A549 (cell line): ENCODE results near the gene PCYT1B.
A peak's percentile ranks its signal among the peaks of the same experiment; 100 is the strongest.

Experiments used
- CTCF ChIP-seq: fragments of >200 bp; sonication (Bioruptor Twin); formaldehyde crosslinking; IDR thresholded peaks from 3 replicates; pipeline ENCODE4 v1.5.1; 2016
- JUN ChIP-seq, 2 experiments: fragments of >200 bp; sonication (Bioruptor Twin); formaldehyde crosslinking; IDR thresholded peaks; 2 replicates in 1 of 2; 3 replicates in 1 of 2; pipeline ENCODE4 v1.6.1; 2016 to 2017
- PHF8 ChIP-seq: fragments of 200-600 bp; sonication (generic); IDR thresholded peaks from 2 replicates; pipeline ENCODE4 v1.6.1; 2016; ENCODE audit warnings: low read depth, mild to moderate bottlenecking, antibody characterized with exemption, moderate library complexity, borderline replicate concordance

GRCh38 chrX:24676403-24677024, 29.4 kb upstream of the PCYT1B start:
- TF ChIP-seq CTCF (peak; percentile 47), JUN (IDR thresholded peaks at IDR 0.05) (no peak), PHF8 (no peak)
